IMR-90 (cell line): ENCODE results near the gene ZNF768. TPM values are rescaled to one million over a fixed set of nuclear protein-coding genes. Genes with fewer than 3 reads are reported as not detected.
A peak's percentile ranks its signal among the peaks of the same experiment; 100 is the strongest.

Source experiments
- ATAC-seq: fragments of 200-7000 bp; cut with Tn5 transposase; 2 replicates; pipeline ENCODE4 v1.9.1; 2020; ENCODE audit warnings: low read depth, mild to moderate bottlenecking, moderate library complexity
- BruUV-seq: library from RNA; stranded (reverse); fragments of 400-500 nt; replicated peaks from 2 replicates; lab custom pipeline; 2021; lab: Mats Ljungman, UMichigan
- CTCF ChIA-PET: fragments of 300-600 bp; formaldehyde crosslinking; extraction: SDS; loops from one replicate; lab custom pipeline; 2021; ENCODE audit warnings: antibody characterized with exemption; lab: Yijun Ruan, JAX
- POLR2A ChIA-PET: fragments of 300-600 bp; sonication (Branson Sonifier 250); formaldehyde crosslinking; loops from one replicate; lab custom pipeline; 2022; ENCODE audit warnings: antibody characterized with exemption; ENCODE audit not compliant: unreplicated experiment; lab: Charles Lee
- DNase-seq: peaks from one replicate; pipeline ENCODE4 v3.0.0; 2013
- H2AFZ ChIP-seq: replicated peaks from 2 replicates; pipeline ENCODE3; 2013; ENCODE audit warnings: low read length, mild to moderate bottlenecking; ENCODE audit not compliant: poor library complexity
- H2AK5ac ChIP-seq: 2 replicates; pipeline ENCODE4 v1.6.1; 2013; ENCODE audit warnings: low read depth, low read length, inconsistent platforms
- H2AK9ac ChIP-seq: replicated peaks from 2 replicates; pipeline ENCODE3; 2013; ENCODE audit warnings: mild to moderate bottlenecking, low read depth, low read length, moderate library complexity; ENCODE audit not compliant: poor library complexity
- H2BK120ac ChIP-seq: 2 replicates; pipeline ENCODE4 v1.6.1; 2013; ENCODE audit warnings: low read depth, low read length, inconsistent platforms
- H2BK15ac ChIP-seq: 3 replicates; pipeline ENCODE4 v1.6.1; 2013; ENCODE audit warnings: low read depth, low read length, inconsistent platforms
- H2BK20ac ChIP-seq: 2 replicates; pipeline ENCODE4 v1.6.1; 2013; ENCODE audit warnings: low read depth, mild to moderate bottlenecking, inconsistent platforms, low read length, moderate library complexity
- H2BK5ac ChIP-seq: 2 replicates; pipeline ENCODE4 v1.6.1; 2013; ENCODE audit warnings: mild to moderate bottlenecking, low read depth, low read length, inconsistent platforms; ENCODE audit not compliant: poor library complexity, severe bottlenecking
- H3K14ac ChIP-seq: replicated peaks from 2 replicates; pipeline ENCODE4 v1.6.1; 2013; ENCODE audit warnings: low read depth, low read length, inconsistent platforms
- H3K18ac ChIP-seq: 2 replicates; pipeline ENCODE4 v1.6.1; 2013; ENCODE audit warnings: low read depth, low read length, control low read depth
- H3K23ac ChIP-seq: 2 replicates; pipeline ENCODE4 v1.6.1; 2013; ENCODE audit warnings: low read depth, low read length, inconsistent platforms
- H3K27ac ChIP-seq: 2 replicates; pipeline ENCODE4 v1.5.1; 2013; ENCODE audit warnings: mild to moderate bottlenecking, control low read depth, low read length; ENCODE audit not compliant: insufficient read depth
- H3K27me3 ChIP-seq: 2 replicates; pipeline ENCODE4 v1.6.1; 2013; ENCODE audit warnings: low read length; ENCODE audit not compliant: control insufficient read depth, insufficient read depth
- H3K36me3 ChIP-seq: 2 replicates; pipeline ENCODE4 v1.6.1; 2013; ENCODE audit warnings: low read length, mixed read lengths; ENCODE audit not compliant: control insufficient read depth, insufficient read depth
- H3K4ac ChIP-seq: 2 replicates; pipeline ENCODE4 v1.6.1; 2013; ENCODE audit warnings: low read depth, low read length, inconsistent platforms
- H3K4me1 ChIP-seq: 2 replicates; pipeline ENCODE4 v1.6.1; 2013; ENCODE audit warnings: low read length, mixed read lengths; ENCODE audit not compliant: control insufficient read depth, insufficient read depth
- H3K4me2 ChIP-seq: 2 replicates; pipeline ENCODE4 v1.6.1; 2013; ENCODE audit warnings: low read depth, mild to moderate bottlenecking, control low read depth, low read length, moderate library complexity
- H3K4me3 ChIP-seq: 2 replicates; pipeline ENCODE4 v1.5.1; 2013; ENCODE audit warnings: low read depth, mild to moderate bottlenecking, control low read depth, low read length, moderate library complexity; ENCODE audit not compliant: insufficient read depth
- H3K56ac ChIP-seq: 2 replicates; pipeline ENCODE4 v1.6.1; 2013; ENCODE audit warnings: low read length, inconsistent platforms; ENCODE audit not compliant: insufficient read depth; ENCODE audit errors: extremely low read depth
- H3K79me1 ChIP-seq, 2 experiments: 2 replicates each; pipeline ENCODE4 v1.6.1; 2013; ENCODE audit warnings: low read length in 2 of 2, inconsistent platforms in 1 of 2, low read depth in 1 of 2
- H3K9ac ChIP-seq: 2 replicates; pipeline ENCODE4 v1.6.1; 2013; ENCODE audit warnings: low read depth, low read length, control low read depth
- H3K9me1 ChIP-seq: 2 replicates; pipeline ENCODE4 v1.6.1; 2013; ENCODE audit warnings: low read length, inconsistent platforms; ENCODE audit not compliant: insufficient read depth
- H3K9me3 ChIP-seq: 2 replicates; pipeline ENCODE4 v1.6.1; 2013; ENCODE audit warnings: low read length; ENCODE audit not compliant: control insufficient read depth, insufficient read depth
- H4K20me1 ChIP-seq: 2 replicates; pipeline ENCODE4 v1.6.1; 2013; ENCODE audit warnings: low read length, inconsistent platforms; ENCODE audit not compliant: insufficient read depth
- H4K5ac ChIP-seq: 2 replicates; pipeline ENCODE4 v1.6.1; 2013; ENCODE audit warnings: mild to moderate bottlenecking, low read depth, low read length, control low read depth
- H4K8ac ChIP-seq, 2 experiments: 2 replicates each; pipeline ENCODE4 v1.6.1; 2013; ENCODE audit warnings: low read depth in 2 of 2, low read length in 2 of 2, control low read depth in 1 of 2, inconsistent platforms in 1 of 2
- H4K91ac ChIP-seq: 2 replicates; pipeline ENCODE4 v1.6.1; 2013; ENCODE audit warnings: low read depth, low read length, inconsistent platforms; ENCODE audit not compliant: insufficient read depth
- CEBPB ChIP-seq: IDR thresholded peaks from 2 replicates; pipeline ENCODE4 v1.6.1; 2012; ENCODE audit warnings: low read depth, low read length, improper control_type of control experiment
- CHD1 ChIP-seq: IDR thresholded peaks from 2 replicates; pipeline ENCODE4 v1.6.1; 2012; ENCODE audit warnings: low read depth, low read length, improper control_type of control experiment
- MAZ ChIP-seq: IDR thresholded peaks from 2 replicates; pipeline ENCODE4 v1.6.1; 2012; ENCODE audit warnings: low read depth, mild to moderate bottlenecking, low read length, improper control_type of control experiment, moderate library complexity, borderline replicate concordance
- NFE2L2 ChIP-seq: fragments of 150-350 bp; IDR thresholded peaks from 2 replicates; pipeline ENCODE4 v1.6.1; 2016; ENCODE audit warnings: low read depth, mild to moderate bottlenecking, low read length
- POLR2A ChIP-seq: IDR thresholded peaks from 2 replicates; pipeline ENCODE4 v1.6.1; 2012; ENCODE audit warnings: mild to moderate bottlenecking, low read depth, low read length
- RAD21 ChIP-seq: IDR thresholded peaks from 2 replicates; pipeline ENCODE4 v1.6.1; 2012; ENCODE audit warnings: low read length, improper control_type of control experiment
- RCOR1 ChIP-seq: IDR thresholded peaks from 2 replicates; pipeline ENCODE4 v1.6.1; 2012; ENCODE audit warnings: mild to moderate bottlenecking, low read length, improper control_type of control experiment; ENCODE audit not compliant: insufficient replicate concordance
- RFX5 ChIP-seq: IDR thresholded peaks from 2 replicates; pipeline ENCODE4 v1.8.0; 2012; ENCODE audit warnings: low read depth, mild to moderate bottlenecking, low read length, moderate library complexity
- SMC3 ChIP-seq: fragments of 150-350 bp; IDR thresholded peaks from 2 replicates; pipeline ENCODE4 v1.6.1; 2016; ENCODE audit warnings: low read depth, mild to moderate bottlenecking, antibody characterized with exemption, low read length, moderate library complexity
- WGBS, 2 experiments: methylation state at CpG; one replicate each; pipeline versions ENCODE4 v1.1.5 to v1.1.7; 2013; ENCODE audit warnings: missing lambda C conversion rate in 2 of 2; ENCODE audit not compliant: insufficient read length in 1 of 2; ENCODE audit errors: extremely low coverage in 2 of 2; 5-methylcytosine and 5-hydroxymethylcytosine counted together
- dilution Hi-C: fragments of 300-500 bp; cut with HindIII; formaldehyde crosslinking; loops from one replicate; pipeline ENCODE4 v1.14.3; 2018; ENCODE audit warnings: low sequenced_read_pairs; ENCODE audit not compliant: unreplicated experiment
- in situ Hi-C: fragments of 300-500 bp; cut with MboI; formaldehyde crosslinking; loops from 3 replicates; pipeline ENCODE4 v1.14.3; 2019; ENCODE audit warnings: low sequenced_read_pairs, inconsistent platforms, mixed read lengths
- intact Hi-C: fragments of 100-400 bp; cut with micrococcal nuclease; formaldehyde crosslinking; loops from 2 replicates; pipeline ENCODE4 v1.10.0; 2022
- polyA plus RNA-seq, 3 experiments: library from polyadenylated mRNA; depleted of rRNA; stranded (reverse); fragments of >200 nt; gene quantifications; 2 replicates each; pipeline ENCODE4 v1.2.3, GENCODE V29; 2012; ENCODE audit warnings: low replicate concordance in 1 of 3
- total RNA-seq: library from RNA; depleted of rRNA; stranded (reverse); fragments of >200 nt; gene quantifications from 2 replicates; pipeline ENCODE4 v1.2.3, GENCODE V29; 2012
- TF ChIP-seq, protein P1 (sequence below): conservative IDR thresholded peaks from 2 replicates; pipeline ENCODE4 v1.5.1; 2012; ENCODE audit warnings: mild to moderate bottlenecking, low read depth, low read length, improper control_type of control experiment

Gene ZNF768
- total and polyA plus RNA-seq, 2 of the 4 experiments (the other 2 are of a cell fraction) = 9.3 to 22.1 TPM

DNA sequence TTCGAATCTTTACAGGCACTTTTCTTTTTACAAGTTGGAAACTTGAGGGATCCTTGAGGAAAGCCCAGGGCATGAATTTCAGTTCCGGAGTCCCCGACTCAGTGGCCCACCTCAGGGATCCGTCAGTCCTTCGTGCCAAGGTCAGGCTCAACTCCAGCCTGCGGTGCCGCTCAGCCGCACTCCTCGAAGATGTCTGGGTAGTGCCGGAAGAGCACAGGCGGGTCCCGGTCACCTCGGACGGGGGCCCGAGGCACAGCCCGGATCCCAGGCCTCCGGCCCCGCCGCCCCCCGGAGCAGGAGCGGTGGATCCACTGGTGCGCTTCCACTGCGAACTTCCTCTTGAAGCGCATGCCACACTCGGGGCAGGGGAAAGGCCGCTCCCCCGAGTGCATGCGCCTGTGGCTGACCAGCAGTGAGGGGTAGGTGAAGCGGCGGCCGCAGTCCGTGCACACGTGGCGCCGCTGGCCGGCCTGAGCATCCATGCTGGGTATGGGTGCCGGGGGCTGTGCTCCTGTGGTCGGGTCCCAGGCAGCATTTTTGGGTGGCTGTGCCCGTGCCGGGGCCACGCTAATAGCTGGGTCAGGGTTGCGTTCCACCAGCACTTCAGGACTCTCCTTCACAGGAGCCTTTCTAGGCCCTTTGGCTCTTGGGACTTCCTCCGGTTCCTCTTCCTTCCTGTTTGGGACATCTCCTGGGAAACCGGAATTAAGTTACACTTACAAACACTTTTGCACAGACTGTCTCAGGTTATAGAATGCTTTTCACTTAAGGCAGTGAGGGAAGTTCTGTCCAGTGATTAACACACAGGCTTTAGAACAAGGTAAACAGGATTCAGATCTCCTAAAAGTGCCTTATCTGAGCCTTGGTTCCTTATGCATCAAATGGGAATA is 43.6 kb upstream of the ZNF768 start:
- Histone ChIP-seq H3K4me1 (peaks cover 9% of the 10 kb centered on the region), H4K5ac (no peak overlapping the region; the same call in 1 of the 2 replicates), H3K4me2 (peak overlapping the region; percentile 18; the same call in 1 of the 2 replicates), H4K8ac (peak overlapping the region; percentile 37 to 78; a peak in 2 of 4 replicates), H3K23ac (peak overlapping the region; percentile 48; the same call in 1 of the 2 replicates), H2AK9ac (peak overlapping the region; percentile 26), H2BK15ac (no peak overlapping the region), H3K4me3 (no peak overlapping the region), H3K27ac (no peak overlapping the region), H3K9ac (no peak overlapping the region), H4K20me1 (no peaks in the 10 kb centered on the region), H3K79me1 (peaks cover 5 to 19% of the 10 kb centered on the region in 2 experiments; a peak in 3 of 4 replicates), H3K36me3 (no peaks in the 10 kb centered on the region), H3K18ac (no peak overlapping the region), H2BK120ac (no peak overlapping the region; the same call in 1 of the 2 replicates), H3K56ac (no peak overlapping the region), H2BK5ac (no peak overlapping the region), H3K9me3 (no peaks in the 10 kb centered on the region), H3K14ac (no peak overlapping the region), H3K4ac (peak overlapping the region; percentile 40; the same call in 1 of the 2 replicates), H2BK20ac (no peak overlapping the region), H2AK5ac (no peak overlapping the region), H3K9me1 (no peaks in the 10 kb centered on the region), H2AFZ (peak overlapping the region; percentile 48), H4K91ac (no peak overlapping the region; the same call in 1 of the 2 replicates), H3K27me3 (peaks cover 6% of the 10 kb centered on the region; the same call in 1 of the 2 replicates)
- dilution Hi-C loops (no loop called here), in situ Hi-C loops (loop anchor here (5.0 kb wide), 1 partner anchor 33 kb away; no protein-coding TSS in a partner anchor), intact Hi-C loops (no loop called here)
- DNase-seq (no peak), ATAC-seq (no peak)
- ChIA-PET POLR2A (no interaction called here), CTCF (interaction anchor here (1.0 kb wide), 1 partner anchor 40 kb away, joined by 3 read pairs; the partner anchor contains the start of gene ZNF689)
- no TSS peak for BruUV-seq
- 92% methylated on average over 30 of the region's 44 CpGs; no CpG with 5 or more reads in 1 of the 2 experiments for WGBS, 2 experiments
- TF ChIP-seq NFE2L2 = no peak
- TF ChIP-seq SMC3 = no peak
- no peak for TF ChIP-seq RFX5
- TF ChIP-seq, protein P1, sequence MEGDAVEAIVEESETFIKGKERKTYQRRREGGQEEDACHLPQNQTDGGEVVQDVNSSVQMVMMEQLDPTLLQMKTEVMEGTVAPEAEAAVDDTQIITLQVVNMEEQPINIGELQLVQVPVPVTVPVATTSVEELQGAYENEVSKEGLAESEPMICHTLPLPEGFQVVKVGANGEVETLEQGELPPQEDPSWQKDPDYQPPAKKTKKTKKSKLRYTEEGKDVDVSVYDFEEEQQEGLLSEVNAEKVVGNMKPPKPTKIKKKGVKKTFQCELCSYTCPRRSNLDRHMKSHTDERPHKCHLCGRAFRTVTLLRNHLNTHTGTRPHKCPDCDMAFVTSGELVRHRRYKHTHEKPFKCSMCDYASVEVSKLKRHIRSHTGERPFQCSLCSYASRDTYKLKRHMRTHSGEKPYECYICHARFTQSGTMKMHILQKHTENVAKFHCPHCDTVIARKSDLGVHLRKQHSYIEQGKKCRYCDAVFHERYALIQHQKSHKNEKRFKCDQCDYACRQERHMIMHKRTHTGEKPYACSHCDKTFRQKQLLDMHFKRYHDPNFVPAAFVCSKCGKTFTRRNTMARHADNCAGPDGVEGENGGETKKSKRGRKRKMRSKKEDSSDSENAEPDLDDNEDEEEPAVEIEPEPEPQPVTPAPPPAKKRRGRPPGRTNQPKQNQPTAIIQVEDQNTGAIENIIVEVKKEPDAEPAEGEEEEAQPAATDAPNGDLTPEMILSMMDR = no peak
- TF ChIP-seq RAD21 = no peak
- TF ChIP-seq CHD1 = no peak
- TF ChIP-seq POLR2A = no peak
- TF ChIP-seq MAZ = no peak
- no peak for TF ChIP-seq RCOR1
- no peak for TF ChIP-seq CEBPB
